GM19099 (cell line): ENCODE measurements around the gene RMND5A.

Source experiments
- POLR2A ChIP-seq: IDR thresholded peaks from 3 replicates; pipeline ENCODE4 v1.6.1; 2011; ENCODE audit warnings: low read depth; ENCODE audit not compliant: insufficient read length; ENCODE audit errors: extremely low read depth

The RMND5A gene

GRCh38 chr2:86768189-86768949 is 48.3 kb downstream of the RMND5A start:
- no peak for TF ChIP-seq POLR2A

GRCh38 chr2:86769838-86770237 is 49.7 kb downstream of the RMND5A start:
- TF ChIP-seq POLR2A = no peak

GRCh38 chr2:86770816-86771301 is 50.8 kb downstream of the RMND5A start:
- no peak for TF ChIP-seq POLR2A

- no peak for TF ChIP-seq POLR2A
These were observed 52.5 kb downstream of the RMND5A start for GRCh38 chr2:86772611-86773010.

GRCh38 chr2:86774862-86775261 is 54.8 kb downstream of the RMND5A start:
- no peak for TF ChIP-seq POLR2A

GRCh38 chr2:86775338-86775737 is 55.2 kb downstream of the RMND5A start:
- no peak for TF ChIP-seq POLR2A

- no peak for TF ChIP-seq POLR2A
These were observed 56.4 kb downstream of the RMND5A start for GRCh38 chr2:86776532-86776931.

GRCh38 chr2:86778957-86779356 is 58.9 kb downstream of the RMND5A start:
- TF ChIP-seq POLR2A = no peak

GRCh38 chr2:86779971-86780370 is 59.9 kb downstream of the RMND5A start:
- TF ChIP-seq POLR2A = no peak

- no peak for TF ChIP-seq POLR2A
These were observed 61.3 kb downstream of the RMND5A start for GRCh38 chr2:86781363-86781762.

GRCh38 chr2:86782748-86783147 is 62.7 kb downstream of the RMND5A start:
- TF ChIP-seq POLR2A = no peak

GRCh38 chr2:86783615-86784339 is 63.7 kb downstream of the RMND5A start:
- TF ChIP-seq POLR2A = no peak

- no peak for TF ChIP-seq POLR2A
These were observed 65.4 kb downstream of the RMND5A start for GRCh38 chr2:86785456-86785855.

- TF ChIP-seq POLR2A = no peak
These were observed 66.0 kb downstream of the RMND5A start for GRCh38 chr2:86786001-86786536.

- no peak for TF ChIP-seq POLR2A
These were observed 67.6 kb downstream of the RMND5A start for GRCh38 chr2:86787736-86788135.

- no peak for TF ChIP-seq POLR2A
These were observed 68.1 kb downstream of the RMND5A start for GRCh38 chr2:86788165-86788564.
